ENCODE measurements around the gene VEGFA.

DNA sequence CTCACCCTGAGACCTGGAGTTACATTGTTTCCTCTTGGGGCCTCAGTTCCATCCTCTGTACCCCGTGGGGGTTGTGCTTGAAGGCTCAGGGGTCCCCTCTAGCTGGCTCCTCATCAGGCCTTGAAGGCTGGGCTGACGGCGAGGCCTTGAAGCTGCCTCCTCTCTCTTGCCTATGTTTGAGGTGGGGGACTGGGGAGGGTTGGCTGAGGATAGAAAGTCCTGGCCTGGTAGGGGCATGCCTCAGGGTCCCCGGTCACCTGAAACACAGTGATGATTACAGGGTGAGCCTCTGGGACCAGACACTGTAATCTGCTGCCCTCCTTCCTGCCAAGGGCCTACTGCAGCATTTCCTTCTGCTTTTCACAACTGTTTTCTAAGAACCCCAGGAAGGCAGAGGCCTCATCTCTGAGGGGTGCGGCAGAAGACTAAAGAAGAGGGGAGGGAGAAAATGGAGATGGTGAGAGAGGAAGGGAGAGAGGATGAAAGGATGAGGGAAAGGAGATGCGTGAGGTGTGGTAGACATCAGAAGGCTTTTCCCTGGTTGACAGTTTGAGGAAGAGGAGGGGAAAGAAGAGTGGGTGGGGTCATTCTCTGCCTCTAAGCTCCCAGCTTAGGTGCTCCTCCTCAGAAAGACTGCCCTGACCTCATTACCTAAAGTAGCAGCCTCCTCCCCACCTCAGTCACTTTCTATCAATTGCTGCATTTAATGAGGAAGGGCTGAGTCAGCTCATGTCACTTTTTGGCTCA, 29.7 kb downstream of the VEGFA start:
- TF ChIP-seq, protein P1, sequence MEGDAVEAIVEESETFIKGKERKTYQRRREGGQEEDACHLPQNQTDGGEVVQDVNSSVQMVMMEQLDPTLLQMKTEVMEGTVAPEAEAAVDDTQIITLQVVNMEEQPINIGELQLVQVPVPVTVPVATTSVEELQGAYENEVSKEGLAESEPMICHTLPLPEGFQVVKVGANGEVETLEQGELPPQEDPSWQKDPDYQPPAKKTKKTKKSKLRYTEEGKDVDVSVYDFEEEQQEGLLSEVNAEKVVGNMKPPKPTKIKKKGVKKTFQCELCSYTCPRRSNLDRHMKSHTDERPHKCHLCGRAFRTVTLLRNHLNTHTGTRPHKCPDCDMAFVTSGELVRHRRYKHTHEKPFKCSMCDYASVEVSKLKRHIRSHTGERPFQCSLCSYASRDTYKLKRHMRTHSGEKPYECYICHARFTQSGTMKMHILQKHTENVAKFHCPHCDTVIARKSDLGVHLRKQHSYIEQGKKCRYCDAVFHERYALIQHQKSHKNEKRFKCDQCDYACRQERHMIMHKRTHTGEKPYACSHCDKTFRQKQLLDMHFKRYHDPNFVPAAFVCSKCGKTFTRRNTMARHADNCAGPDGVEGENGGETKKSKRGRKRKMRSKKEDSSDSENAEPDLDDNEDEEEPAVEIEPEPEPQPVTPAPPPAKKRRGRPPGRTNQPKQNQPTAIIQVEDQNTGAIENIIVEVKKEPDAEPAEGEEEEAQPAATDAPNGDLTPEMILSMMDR (IDR thresholded peaks at IDR 0.05; ENCODE audit: insufficient read depth, low read length): no peak
- TF ChIP-seq, protein P2, sequence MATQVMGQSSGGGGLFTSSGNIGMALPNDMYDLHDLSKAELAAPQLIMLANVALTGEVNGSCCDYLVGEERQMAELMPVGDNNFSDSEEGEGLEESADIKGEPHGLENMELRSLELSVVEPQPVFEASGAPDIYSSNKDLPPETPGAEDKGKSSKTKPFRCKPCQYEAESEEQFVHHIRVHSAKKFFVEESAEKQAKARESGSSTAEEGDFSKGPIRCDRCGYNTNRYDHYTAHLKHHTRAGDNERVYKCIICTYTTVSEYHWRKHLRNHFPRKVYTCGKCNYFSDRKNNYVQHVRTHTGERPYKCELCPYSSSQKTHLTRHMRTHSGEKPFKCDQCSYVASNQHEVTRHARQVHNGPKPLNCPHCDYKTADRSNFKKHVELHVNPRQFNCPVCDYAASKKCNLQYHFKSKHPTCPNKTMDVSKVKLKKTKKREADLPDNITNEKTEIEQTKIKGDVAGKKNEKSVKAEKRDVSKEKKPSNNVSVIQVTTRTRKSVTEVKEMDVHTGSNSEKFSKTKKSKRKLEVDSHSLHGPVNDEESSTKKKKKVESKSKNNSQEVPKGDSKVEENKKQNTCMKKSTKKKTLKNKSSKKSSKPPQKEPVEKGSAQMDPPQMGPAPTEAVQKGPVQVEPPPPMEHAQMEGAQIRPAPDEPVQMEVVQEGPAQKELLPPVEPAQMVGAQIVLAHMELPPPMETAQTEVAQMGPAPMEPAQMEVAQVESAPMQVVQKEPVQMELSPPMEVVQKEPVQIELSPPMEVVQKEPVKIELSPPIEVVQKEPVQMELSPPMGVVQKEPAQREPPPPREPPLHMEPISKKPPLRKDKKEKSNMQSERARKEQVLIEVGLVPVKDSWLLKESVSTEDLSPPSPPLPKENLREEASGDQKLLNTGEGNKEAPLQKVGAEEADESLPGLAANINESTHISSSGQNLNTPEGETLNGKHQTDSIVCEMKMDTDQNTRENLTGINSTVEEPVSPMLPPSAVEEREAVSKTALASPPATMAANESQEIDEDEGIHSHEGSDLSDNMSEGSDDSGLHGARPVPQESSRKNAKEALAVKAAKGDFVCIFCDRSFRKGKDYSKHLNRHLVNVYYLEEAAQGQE (IDR thresholded peaks at IDR 0.05; ENCODE audit: insufficient replicate concordance, low read depth): no peak
- TF ChIP-seq POLR2AphosphoS5 (IDR thresholded peaks at IDR 0.05; ENCODE audit: low read depth) (peak; percentile 74), GABPA (IDR thresholded peaks at IDR 0.05; ENCODE audit: low read depth) (no peak)

All from HL-60 (cell line).